ENCODE measurements around the gene POLR1E.
A peak's percentile ranks its signal among the peaks of the same experiment; 100 is the strongest.

Gene POLR1E, protein sequence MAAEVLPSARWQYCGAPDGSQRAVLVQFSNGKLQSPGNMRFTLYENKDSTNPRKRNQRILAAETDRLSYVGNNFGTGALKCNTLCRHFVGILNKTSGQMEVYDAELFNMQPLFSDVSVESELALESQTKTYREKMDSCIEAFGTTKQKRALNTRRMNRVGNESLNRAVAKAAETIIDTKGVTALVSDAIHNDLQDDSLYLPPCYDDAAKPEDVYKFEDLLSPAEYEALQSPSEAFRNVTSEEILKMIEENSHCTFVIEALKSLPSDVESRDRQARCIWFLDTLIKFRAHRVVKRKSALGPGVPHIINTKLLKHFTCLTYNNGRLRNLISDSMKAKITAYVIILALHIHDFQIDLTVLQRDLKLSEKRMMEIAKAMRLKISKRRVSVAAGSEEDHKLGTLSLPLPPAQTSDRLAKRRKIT

DNA sequence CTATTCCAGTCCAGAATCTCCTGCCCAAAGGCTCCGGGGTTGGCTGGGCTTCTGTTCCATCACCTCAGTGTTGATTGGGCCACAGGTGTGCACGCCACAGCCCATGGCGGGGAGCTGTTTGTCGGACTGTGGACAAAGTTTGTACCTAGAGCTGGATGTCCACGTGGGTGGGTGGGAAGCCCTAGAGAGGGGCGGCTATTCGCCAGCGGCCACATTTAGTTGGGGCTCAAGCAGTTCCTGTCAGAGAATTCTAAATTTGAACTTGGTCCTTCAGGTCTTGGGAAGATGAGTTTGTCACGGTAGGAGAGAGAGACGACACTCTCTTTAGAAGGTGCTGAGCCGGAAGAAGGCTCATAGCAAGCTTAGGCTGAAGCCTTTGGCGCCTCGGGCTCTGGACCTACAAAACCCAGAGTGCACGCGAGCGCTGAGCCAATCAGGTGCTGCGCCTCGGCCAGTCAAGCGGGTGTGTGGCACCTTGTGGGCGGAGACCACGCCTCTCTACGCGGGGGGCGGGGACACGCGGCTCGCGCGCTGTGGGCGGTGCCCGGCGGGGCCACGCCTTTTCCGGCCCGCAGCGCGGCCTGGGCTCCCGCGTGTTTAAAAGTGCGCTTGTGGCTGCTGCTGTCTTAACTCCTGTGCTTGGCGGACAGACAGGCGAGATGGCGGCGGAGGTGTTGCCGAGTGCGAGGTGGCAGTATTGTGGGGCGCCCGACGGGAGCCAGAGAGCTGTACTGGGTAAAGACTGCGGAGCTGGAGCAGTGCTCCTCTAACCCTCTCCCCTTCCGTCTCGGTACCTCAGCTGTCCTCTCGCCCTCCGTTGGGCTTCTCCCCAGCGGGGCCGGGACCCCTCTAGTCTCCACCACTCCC lies at the start of gene POLR1E:
TSS of gene POLR1E (plus strand) at position 560 of the 867 bp plus-strand sequence. CDS start at position 660, 100 bp downstream.
- peak; percentile 97 for DNase-seq (ENCODE audit: low spot score)

DNA sequence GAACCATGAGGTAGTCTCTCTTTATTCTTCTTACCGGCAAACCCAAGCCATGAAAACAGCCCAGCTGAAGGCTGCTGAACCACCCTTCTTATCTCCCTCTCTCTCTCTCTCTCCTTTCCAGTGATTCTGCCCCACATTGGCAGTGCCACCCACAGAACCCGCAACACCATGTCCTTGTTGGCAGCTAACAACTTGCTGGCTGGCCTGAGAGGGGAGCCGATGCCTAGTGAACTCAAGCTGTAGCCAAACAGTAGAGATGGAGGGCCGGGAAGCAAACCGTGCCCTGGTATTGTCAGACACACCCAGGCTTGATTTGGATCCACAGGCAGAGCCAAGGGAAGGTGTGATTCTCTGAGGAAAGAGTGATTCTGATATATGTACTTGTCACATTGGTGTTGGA lies 49.2 kb upstream of the POLR1E start:
- no peak for DNase-seq (ENCODE audit: low spot score)

DNA sequence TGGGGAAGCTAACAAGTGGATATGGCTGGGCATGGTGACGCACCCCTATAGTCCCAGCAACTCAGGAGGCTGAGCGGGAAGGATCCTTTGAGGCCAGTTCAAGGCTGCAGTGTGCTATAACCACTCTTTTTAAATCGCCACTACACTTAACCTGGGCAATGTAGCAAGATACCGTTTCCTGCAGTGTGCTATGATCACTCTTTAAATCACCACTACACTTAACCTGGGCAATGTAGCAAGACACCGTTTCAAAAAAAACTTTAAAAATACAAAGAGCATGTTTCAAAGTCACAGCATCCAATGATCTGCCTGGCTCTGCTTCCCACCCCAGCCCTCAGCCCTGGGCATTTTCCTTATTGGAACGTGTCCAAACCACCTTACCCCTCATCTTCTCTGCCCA lies 48.7 kb upstream of the POLR1E start:
- DNase-seq (ENCODE audit: low spot score) = no peak

DNA sequence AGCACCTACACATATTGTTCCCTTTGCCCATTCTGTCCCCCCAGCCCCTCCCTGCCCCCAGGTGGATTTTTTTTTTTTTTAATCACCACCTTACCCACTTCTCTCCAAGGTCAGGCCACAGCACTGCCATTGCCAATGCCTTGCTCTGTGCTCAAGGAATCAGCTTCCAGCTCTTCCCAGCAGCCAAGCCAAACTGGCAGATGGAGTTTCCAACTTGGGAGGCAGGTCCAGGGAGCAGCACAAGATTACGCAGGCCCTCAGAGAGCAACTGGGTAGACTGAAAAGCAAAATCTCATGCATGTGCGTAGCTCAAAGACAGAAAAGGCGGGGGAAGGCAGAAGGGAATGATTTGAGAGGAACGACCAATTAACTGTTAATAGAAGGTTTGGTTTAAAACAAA lies 48.1 kb upstream of the POLR1E start:
- peak; percentile 74 for DNase-seq (ENCODE audit: low spot score)

DNA sequence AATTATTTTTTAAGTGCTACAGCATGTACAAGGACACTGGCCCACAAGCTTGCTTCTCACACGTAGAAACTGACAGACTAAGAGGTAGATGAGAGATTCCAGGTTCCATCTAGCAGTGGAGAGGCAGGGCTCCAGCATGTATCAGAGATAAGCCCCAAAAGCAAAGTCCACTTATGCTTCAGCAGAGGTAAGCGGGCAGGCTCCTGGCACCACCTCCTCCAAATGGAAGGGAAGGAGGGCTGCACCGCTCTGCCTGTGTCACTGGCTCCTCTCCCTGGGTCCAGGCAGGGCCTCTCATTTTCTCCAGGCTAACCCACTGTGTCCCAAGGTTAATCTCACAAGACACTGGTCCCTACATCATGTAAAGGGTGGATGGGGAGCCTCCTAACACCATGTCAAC lies 47.4 kb upstream of the POLR1E start:
- DNase-seq (ENCODE audit: low spot score) = no peak

DNA sequence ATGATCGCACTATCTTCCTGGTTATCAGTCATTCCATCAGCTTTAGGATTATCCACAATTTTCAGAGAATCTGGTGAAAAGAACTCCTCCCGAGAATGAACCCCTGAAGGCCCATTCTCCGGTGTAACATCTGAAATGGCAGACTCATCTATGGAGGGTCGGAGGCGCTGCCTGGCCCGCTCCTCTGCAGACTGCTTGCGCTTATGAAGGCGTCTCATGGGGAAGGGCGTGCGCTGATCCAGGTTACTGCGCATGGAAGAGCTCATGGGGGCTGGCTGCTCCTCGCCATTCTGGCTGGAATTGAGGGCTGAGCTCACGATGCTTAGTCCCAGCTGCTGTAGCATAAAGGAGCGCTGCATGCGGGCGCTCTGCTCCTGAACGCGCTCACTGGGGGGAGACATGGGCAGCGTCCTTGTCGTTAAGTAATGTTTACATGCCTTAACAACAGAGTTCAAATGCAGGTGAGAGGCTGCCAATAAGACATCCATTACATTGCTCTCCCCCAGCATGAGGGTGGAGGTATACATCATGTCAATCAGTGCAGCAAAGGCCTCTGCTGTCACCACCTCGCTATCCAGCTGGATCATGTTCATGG lies 43.9 kb upstream of the POLR1E start:
- DNase-seq (ENCODE audit: low spot score) = no peak

DNA sequence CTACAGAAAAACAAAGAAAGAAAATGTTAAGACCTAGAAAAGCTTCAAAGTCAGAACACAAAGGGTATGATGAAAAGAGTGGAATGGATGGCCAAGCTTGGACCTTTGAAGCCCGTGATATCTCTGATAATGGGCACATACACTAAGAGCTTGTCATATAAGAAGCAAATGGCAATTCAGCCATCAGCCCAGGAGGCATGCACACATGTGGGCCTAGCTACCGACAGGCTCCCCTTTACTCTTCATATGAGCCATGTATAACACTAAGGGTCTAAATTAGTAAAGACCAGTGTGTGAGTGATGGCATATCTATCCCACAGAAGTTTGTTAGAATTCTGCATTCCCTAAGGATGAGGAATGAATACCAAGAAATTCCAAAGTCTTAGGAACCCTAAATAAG lies 43.2 kb upstream of the POLR1E start:
- no peak for DNase-seq (ENCODE audit: low spot score)

DNA sequence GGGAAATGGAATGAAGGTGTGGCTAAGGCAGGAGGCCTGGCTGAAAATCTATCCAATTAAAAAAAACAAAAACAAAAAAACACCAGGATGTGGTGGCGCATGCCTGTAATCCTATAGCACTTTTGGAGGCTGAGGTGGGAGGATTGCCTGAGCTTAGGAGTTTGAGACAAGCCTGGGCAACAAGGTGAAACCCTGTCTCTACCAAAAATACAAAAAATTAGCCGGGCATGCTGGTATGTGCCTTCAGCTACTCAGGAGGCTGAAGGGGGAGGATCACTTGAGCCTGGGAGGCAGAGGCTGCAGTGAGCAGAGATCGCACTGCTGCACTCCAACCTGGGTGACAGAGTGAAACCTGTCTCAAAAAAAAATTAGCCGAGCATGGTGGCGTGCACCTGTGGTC lies 42.2 kb upstream of the POLR1E start:
- no peak for DNase-seq (ENCODE audit: low spot score)

DNA sequence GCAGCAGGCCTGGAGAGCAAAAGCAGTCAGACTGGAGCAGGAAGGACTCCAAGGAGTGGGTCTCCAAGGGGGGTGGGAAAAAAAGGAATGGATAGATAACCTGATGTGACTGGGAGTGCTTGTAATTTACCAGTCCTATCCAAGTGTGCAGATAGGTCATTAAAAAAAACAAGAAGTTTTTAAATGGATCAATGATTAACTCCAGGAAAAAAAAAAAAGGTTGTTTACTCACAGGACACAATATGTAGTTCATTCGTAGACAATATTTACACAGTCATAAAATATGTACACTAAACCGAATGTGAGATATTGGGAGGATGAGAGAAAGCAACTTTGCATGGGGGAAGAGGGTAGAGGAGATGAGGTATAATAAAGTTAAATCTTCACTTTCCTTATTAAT lies 40.9 kb upstream of the POLR1E start:
- no peak for DNase-seq (ENCODE audit: low spot score)

DNA sequence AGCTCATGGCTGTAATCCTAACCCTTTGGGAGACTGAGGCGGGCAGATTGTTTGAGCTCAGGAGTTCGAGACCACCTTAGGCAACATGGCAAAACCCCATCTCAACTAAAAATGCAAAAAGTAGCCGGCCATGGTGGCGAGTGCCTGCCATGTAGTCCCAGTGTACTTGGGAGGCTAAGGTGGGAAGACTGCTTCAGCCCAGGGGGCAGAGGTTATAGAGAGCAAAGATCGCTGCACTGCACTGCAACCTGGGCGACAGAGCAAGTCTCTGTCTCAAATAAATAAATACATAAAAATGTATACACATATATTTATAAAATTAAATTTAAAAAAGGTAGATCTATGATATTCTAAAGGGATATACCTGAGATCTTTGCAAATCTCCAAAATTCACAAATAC lies 39.9 kb upstream of the POLR1E start:
- DNase-seq (ENCODE audit: low spot score) = no peak

DNA sequence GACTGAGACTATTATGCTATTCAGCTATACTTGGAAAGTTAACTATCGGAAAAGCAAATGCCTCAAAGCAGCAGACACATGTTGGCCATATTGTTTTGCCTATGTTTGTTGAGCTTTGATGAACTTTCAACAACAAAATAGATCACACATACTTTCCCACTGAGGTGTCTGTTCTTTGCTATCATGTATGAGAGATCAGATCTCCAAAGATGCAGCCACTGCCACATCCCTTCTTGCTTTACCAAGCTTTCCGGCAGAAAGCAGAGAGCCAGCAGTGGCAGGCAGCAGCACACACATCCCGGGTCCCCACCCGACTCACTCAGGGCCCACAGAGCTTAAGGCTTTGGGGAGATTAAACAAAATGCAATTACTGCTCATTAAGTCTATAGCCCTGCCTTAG lies 39.3 kb upstream of the POLR1E start:
- DNase-seq (ENCODE audit: low spot score) = no peak

DNA sequence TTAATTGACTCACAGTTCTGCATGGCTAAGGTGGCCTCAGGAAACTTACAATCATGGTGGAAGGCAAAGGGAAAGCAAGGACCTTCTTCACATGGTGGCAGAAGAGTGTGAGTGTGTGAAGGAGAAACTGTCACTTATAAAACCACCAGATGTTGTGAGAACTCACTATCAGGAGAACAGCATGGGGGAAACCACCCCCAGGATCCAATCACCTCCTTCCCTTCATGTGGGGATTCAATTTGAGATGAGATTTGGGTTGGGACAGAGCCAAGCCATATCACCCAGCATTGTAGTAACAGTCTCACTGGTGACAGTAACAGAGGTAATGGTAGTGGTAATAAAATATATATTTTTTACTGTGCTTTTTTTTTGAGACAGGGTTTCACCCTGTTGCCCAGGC lies 38.6 kb upstream of the POLR1E start:
- no peak for DNase-seq (ENCODE audit: low spot score)

DNA sequence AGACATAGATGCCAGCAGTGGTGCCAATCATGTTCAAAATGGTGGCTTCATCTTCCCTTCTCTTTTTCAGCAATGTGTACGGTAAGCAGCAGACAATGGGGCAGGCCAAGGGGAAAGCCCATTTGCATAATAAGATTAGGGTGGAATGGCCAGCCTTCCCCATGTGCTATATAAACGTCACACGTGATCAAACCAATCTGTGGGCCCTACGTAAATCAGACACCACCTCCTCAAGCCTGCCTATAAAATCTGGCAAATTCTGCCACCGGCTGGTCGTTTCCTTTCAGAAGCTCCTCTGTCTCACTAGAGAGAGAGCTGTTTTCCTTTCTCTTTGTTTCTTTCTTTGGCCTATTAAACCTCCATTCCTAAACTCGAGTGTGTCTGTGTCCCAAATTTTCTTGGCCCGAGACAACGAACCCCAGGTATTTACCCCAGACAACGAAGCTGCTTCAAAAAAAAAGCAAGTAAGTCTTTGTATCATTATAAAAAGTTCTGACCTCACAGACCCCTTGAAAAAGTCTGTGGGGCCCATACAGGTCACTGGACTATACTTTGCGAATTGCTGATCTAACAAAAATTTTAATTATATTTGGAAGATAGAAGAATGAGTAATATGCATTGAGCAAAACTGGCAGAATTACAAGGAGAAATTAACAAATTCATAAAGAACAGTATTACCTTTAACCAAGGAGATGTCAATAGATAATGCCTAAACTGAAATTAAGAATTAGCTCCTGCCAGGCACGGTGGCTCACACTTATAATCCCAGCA lies 35.7 kb upstream of the POLR1E start:
- no peak for DNase-seq (ENCODE audit: low spot score)

DNA sequence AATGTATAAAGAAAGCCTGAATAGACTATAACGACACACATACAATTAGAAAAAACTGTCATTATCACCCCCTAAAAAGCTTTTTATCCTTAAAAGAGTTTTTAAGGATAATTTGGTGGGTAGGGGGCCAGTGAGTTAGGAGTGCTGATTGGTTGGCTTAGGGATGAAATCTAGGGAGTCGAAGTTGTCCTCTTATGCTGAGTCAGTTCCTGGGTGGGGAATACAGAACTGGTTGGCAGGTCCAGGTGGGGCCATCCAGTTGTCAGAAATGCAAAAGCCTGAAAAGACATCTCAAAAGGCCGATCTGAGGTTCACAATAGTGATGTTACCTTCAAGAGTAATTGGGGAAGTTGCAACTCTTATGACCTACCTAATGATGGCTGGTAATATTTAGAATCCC lies 34.1 kb upstream of the POLR1E start:
- no peak for DNase-seq (ENCODE audit: low spot score)

DNA sequence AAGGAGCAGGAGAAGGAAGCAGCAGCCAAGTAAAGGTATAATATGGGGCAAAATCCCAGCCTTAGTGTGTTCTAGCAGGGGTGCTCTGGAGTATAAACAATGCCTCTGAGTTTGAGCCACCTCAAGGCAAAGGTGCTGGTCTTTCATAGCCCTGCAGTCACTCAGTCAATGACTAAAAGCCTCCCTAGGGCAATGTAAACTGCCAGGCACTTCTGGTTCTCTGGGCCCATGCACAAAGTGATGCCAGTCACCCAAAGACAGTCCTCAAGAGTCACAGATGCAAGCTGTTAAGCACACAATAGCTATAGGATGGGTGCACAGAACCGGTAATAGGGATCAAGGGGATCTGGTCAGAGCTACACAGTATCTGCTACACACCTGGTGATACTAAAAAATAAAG lies 33.1 kb upstream of the POLR1E start:
- no peak for DNase-seq (ENCODE audit: low spot score)

DNA sequence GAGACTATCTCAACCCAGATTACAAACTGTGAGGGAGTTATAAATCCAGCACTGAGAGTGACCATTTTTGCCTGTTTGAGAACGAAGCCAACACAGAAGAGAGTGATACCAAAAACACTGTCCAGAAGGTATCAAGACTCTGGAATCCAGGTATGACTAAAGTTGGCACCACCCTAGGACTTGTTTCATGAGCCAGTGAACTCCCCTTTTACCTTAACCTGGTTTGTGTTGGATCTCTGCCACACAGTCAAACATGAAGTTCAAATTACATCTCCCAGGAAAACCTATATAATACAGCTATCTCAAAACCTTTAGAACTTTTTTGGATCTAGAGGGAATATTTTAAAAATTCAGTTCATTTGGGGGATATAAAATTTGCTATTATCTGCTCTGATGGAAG lies 31.9 kb upstream of the POLR1E start:
- no peak for DNase-seq (ENCODE audit: low spot score)

DNA sequence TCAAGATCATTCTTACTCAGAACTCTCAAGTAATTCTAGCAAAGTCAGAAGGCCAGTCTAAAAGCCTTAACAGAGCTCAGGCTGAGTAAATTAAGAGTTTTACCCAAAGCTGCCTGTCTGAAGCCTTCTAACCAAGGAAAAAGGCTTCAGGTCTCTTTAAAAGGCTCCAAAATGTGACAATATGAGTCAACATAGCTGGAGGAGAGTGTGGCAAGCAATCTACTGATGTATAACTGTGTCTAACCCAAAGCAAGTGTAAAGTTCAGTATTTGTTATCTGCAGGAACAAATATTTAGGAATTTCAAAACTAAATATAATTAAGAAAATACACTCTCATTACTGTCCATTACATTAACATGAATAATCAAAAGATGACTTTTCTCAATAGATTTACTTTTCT lies 31.5 kb upstream of the POLR1E start:
- no peak for DNase-seq (ENCODE audit: low spot score)

DNA sequence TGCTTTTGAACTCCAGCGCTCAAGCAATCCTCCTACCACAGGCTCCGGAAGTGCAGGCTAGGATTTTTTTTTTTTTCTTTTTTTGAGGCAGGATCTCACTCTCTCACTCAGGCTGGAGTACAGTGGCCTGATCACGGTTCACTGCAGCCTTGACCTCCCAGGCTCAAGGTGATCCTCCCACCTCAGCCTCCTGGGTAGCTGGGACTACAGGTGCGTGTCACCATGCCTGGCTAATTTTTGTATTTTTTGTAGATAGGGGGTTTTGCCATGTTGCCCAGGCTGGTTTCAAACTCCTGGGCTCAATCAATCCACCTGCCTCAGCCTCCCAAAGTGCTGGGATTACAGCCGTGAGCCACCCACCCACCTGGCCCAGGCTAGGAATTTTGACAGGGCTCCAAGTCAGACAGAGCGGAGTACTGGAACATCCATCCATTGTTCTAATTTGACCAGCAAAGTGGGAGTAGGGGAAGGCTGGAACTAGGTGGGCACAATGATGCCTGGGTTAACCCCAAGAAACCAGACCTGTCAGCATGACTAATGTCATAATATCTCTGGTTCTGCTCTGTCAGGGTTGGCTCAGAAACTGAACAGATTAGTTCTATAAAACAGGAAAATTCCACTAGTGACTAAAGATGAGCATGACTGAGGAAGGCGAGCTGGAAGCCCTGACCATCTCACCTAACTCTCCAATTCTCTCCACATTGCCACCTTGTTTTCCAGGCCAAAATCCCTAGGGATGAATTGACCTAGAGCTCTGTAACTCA lies 29.7 kb upstream of the POLR1E start:
- no peak for DNase-seq (ENCODE audit: low spot score)

DNA sequence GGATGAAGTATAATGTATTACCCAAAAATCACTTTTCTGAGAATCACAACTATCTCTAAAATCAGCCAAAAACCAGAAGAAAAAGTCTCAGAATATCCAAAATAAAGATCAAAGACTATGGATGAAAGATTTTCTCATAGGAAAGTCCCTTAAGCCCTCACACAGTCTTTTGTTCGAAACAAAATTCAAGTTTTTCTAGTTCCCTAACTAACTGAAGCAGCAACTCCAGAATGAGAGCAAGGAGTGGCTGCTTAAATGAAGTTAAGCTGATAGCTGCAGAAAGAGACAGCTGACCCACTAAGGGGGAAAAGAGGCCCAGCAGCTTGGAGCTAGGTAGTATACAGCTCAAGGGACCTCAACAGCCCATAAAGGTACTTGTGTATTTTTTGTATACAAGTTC lies 28.9 kb upstream of the POLR1E start:
- no peak for DNase-seq (ENCODE audit: low spot score)

DNA sequence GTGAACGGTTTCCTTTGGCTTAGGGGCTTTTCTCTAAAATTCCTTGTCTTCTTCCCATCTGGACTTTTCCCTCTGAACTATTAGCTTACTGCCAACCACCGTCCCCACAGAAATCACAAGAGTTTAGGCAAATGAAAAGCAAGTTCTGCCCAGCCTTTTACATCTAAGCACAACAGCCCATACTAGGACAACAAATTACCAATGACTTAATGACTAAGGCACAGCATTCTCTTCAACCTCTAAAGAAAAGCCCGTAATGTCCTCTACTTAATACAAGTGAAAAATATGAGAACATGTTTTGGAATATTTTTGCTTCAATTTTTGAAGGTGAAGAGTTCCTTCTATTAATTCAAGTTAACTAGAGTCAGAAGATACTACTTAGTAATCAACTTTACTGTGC lies 21.7 kb upstream of the POLR1E start:
- DNase-seq (ENCODE audit: low spot score) = no peak
